Gastrocnemius medialis (tissue), 4 donors: ENCODE results near the gene DLEC1. TPM values are rescaled to one million over a fixed set of nuclear protein-coding genes. Genes with fewer than 3 reads are reported as not detected.

Experiments used
- ATAC-seq, 2 donors: fragments of 150-250 bp; one replicate each; pipeline ENCODE4 v1.9.1; 2016
- DNase-seq, 2 donors: peaks; one replicate each; pipeline ENCODE4 v3.0.0-alpha.2; 2019
- H3K27ac ChIP-seq, 4 donors: fragments of 200-600 bp; sonication (generic); 1 replicate in 1 of 4; 2 replicates in 3 of 4; pipeline ENCODE4 v1.5.1; 2016 to 2018; ENCODE audit warnings: mild to moderate bottlenecking in 2 of 4, moderate library complexity in 1 of 4
- H3K27me3 ChIP-seq, 3 donors: fragments of 200-600 bp; sonication (generic) in 2 of 3; 1 replicate in 1 of 3; 2 replicates in 2 of 3; pipeline versions ENCODE4 v1.5.1 to v1.6.0; 2016 to 2019; ENCODE audit warnings: mild to moderate bottlenecking in 1 of 3, moderate library complexity in 1 of 3
- H3K36me3 ChIP-seq, 2 donors: fragments of 200-600 bp; sonication (generic) in 1 of 2; one replicate each; pipeline ENCODE4 v1.5.1; 2017 to 2018
- H3K4me1 ChIP-seq, 2 donors: fragments of 200-600 bp; sonication (generic) in 1 of 2; one replicate each; pipeline ENCODE4 v1.5.1; 2016 to 2017; ENCODE audit warnings: mild to moderate bottlenecking in 2 of 2
- H3K4me3 ChIP-seq, 4 donors: fragments of 200-600 bp; sonication (generic) in 3 of 4; 1 replicate in 1 of 4; 2 replicates in 3 of 4; pipeline ENCODE4 v1.5.1; 2016 to 2019; ENCODE audit warnings: mild to moderate bottlenecking in 2 of 4
- H3K9me3 ChIP-seq, 3 donors: fragments of 200-600 bp; sonication (generic) in 2 of 3; 1 replicate in 1 of 3; 2 replicates in 2 of 3; pipeline ENCODE4 v1.5.1; 2016 to 2019
- POLR2A ChIP-seq, 2 donors: fragments of 450-650 bp; IDR thresholded peaks; one replicate each; pipeline ENCODE4 v1.6.1; 2017; ENCODE audit warnings: antibody characterized with exemption in 2 of 2, mild to moderate bottlenecking in 2 of 2, moderate library complexity in 2 of 2
- in situ Hi-C, 4 donors: fragments of 200-750 bp; cut with MboI; loops; one replicate each; pipeline versions ENCODE4 v1.15.0 to v1.8.0; 2017; ENCODE audit warnings: low sequenced_read_pairs in 4 of 4
- intact Hi-C: fragments of 100-400 bp; cut with DNase I; formaldehyde crosslinking; loops from one replicate; pipeline ENCODE4 v1.15.1; 2023; ENCODE audit warnings: low total_unique reads
- total RNA-seq, 4 donors: library from RNA; depleted of rRNA; stranded (reverse); fragments of >200 nt; gene quantifications; one replicate each; pipeline versions ENCODE4 v1.1.0 to v1.2.3, GENCODE V29; 2016
- TF ChIP-seq, protein P1 (sequence below), 5 experiments: fragments of 450-650 bp in 3 of 5; fragments of 200-600 bp in 2 of 5; sonication (generic) in 2 of 5; IDR thresholded peaks in 4 of 5; conservative IDR thresholded peaks in 1 of 5; 1 replicate in 4 of 5; 2 replicates in 1 of 5; pipeline ENCODE4 v1.5.1; 2016 to 2019; ENCODE audit warnings: antibody characterized with exemption in 5 of 5, mild to moderate bottlenecking in 3 of 5, moderate library complexity in 3 of 5

DLEC1 gene
- total RNA-seq, 4 donors from 2014 or later, result not detected

DNA sequence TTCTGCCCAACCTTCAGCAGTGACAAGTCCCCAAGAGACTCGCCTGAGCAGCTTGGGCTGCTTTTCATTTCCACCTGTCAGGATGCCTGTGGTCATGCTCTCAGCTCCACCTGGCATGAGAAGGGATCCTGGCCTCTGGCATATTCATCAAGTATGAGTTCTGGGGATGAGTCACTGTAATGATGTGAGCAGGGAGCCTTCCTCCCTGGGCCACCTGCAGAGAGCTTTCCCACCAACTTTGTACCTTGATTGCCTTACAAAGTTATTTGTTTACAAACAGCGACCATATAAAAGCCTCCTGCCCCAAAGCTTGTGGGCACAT, 102.9 kb downstream of the DLEC1 start:
- intact Hi-C loops, result no loop called here
- no peaks in the 10 kb centered on the region for H3K9me3 ChIP-seq
- no peak for ATAC-seq
- in situ Hi-C loops, result loop anchor here in 3 of 4 donors (25.0 kb wide), 1 partner anchor 345 kb away; the partner anchor contains the start of gene EXOG (in 3 of the 3)
- no peak overlapping the region for H3K27ac ChIP-seq
- no peak for DNase-seq
- TF ChIP-seq POLR2A (IDR thresholded peaks at IDR 0.05), result no peak
- TF ChIP-seq, protein P1, sequence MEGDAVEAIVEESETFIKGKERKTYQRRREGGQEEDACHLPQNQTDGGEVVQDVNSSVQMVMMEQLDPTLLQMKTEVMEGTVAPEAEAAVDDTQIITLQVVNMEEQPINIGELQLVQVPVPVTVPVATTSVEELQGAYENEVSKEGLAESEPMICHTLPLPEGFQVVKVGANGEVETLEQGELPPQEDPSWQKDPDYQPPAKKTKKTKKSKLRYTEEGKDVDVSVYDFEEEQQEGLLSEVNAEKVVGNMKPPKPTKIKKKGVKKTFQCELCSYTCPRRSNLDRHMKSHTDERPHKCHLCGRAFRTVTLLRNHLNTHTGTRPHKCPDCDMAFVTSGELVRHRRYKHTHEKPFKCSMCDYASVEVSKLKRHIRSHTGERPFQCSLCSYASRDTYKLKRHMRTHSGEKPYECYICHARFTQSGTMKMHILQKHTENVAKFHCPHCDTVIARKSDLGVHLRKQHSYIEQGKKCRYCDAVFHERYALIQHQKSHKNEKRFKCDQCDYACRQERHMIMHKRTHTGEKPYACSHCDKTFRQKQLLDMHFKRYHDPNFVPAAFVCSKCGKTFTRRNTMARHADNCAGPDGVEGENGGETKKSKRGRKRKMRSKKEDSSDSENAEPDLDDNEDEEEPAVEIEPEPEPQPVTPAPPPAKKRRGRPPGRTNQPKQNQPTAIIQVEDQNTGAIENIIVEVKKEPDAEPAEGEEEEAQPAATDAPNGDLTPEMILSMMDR (IDR thresholded peaks at IDR 0.05 in 4 of 5, conservative IDR thresholded peaks at IDR 0.05 in 1 of 5), result no peak
- peaks cover 8 to 12% of the 10 kb centered on the region in 2 donors for H3K4me1 ChIP-seq
- no peak overlapping the region for H3K4me3 ChIP-seq
- H3K27me3 ChIP-seq, result no peaks in the 10 kb centered on the region
- H3K36me3 ChIP-seq, result peaks cover 0 to 12% of the 10 kb centered on the region in 2 donors

DNA sequence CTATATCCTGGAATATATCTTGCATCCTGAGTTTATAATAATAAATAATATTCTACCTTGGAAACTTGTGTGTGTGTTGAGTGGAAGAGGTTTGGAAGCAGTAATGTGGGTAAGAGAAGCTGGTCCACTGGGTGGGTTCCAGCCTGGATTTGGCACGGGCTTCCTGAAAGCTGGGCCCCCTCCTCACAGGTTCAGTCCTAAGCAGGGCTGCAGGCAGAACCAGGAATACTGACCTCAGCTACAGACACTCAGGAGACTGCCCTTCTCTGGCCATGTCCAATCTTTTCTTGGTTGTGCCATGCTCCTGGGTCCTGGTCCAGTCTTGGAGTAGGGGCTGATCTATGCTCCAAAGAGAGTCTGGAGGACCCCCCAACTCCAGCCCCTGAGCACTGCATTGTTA, 104.0 kb downstream of the DLEC1 start:
- ATAC-seq (no peak), DNase-seq (no peak)
- Histone ChIP-seq H3K9me3 (no peaks in the 10 kb centered on the region), H3K27ac (no peak overlapping the region), H3K36me3 (peaks cover 0 to 12% of the 10 kb centered on the region in 2 donors), H3K27me3 (no peaks in the 10 kb centered on the region), H3K4me1 (peaks cover 4 to 9% of the 10 kb centered on the region in 2 donors), H3K4me3 (no peak overlapping the region)
- TF ChIP-seq, protein P1 (IDR thresholded peaks at IDR 0.05 in 4 of 5, conservative IDR thresholded peaks at IDR 0.05 in 1 of 5), result no peak
- TF ChIP-seq POLR2A (IDR thresholded peaks at IDR 0.05), result no peak
- intact Hi-C loops (no loop called here), in situ Hi-C loops (loop anchor here in 3 of 4 donors (25.0 kb wide), 1 partner anchor 344 kb away; the partner anchor contains the start of gene EXOG (in 3 of the 3))

DNA sequence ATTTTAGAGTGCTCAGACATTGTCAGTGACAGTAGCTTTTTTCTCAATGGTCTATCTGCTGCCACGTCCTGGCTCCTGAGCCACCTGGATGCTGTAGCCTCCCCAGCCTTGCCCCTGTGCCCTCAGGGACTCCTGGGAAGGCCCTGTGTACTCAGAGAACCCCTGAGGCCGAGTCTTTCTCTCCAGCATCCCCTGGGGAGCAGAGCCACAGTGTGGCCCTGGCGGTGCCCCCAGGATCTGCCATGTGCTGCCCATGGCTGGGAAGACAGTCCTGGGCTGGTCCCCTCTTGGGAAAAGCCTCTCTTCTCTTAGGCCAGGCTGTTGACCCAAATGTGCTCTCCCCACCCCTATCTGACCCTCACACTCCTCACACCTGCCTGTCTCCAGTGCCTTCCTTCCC, 104.5 kb downstream of the DLEC1 start:
- intact Hi-C loops (no loop called here), in situ Hi-C loops (loop anchor here in 3 of 4 donors (25.0 kb wide), 1 partner anchor 344 kb away; the partner anchor contains the start of gene EXOG (in 3 of the 3))
- no peak for TF ChIP-seq POLR2A (IDR thresholded peaks at IDR 0.05)
- TF ChIP-seq, protein P1 (IDR thresholded peaks at IDR 0.05 in 4 of 5, conservative IDR thresholded peaks at IDR 0.05 in 1 of 5), result no peak
- H3K4me3 ChIP-seq, result no peak overlapping the region
- peaks cover 0 to 12% of the 10 kb centered on the region in 2 donors for H3K36me3 ChIP-seq
- ATAC-seq, result no peak
- no peak overlapping the region for H3K27ac ChIP-seq
- H3K27me3 ChIP-seq, result no peaks in the 10 kb centered on the region
- peaks cover 0 to 7% of the 10 kb centered on the region in 2 donors for H3K4me1 ChIP-seq
- H3K9me3 ChIP-seq, result no peaks in the 10 kb centered on the region
- DNase-seq, result no peak

DNA sequence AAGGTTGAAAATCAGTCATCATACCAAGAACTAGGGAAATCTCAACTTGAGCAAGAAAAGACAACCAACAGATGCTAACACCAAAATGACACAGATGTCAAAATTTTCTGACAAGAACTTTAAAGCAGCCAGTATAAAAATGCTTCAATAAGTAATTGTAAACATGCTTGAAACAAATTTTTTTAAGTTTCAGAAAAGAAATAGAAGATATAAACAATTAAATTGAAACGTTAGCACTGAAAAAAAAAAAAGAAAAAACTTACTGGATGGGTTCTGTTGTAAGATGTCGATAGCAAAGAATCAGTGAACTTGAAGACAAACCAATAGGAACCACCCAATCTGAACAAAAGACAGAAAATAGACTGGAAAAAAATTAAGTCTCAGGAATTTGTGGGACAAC, 107.5 kb downstream of the DLEC1 start:
- Histone ChIP-seq H3K4me3 (no peak overlapping the region), H3K27ac (no peak overlapping the region), H3K27me3 (no peaks in the 10 kb centered on the region), H3K36me3 (peaks cover 0 to 6% of the 10 kb centered on the region in 2 donors), H3K4me1 (no peaks in the 10 kb centered on the region), H3K9me3 (no peaks in the 10 kb centered on the region)
- DNase-seq, result no peak
- TF ChIP-seq, protein P1 (IDR thresholded peaks at IDR 0.05 in 4 of 5, conservative IDR thresholded peaks at IDR 0.05 in 1 of 5), result no peak
- no peak for TF ChIP-seq POLR2A (IDR thresholded peaks at IDR 0.05)
- in situ Hi-C loops, result loop anchor here in 3 of 4 donors (25.0 kb wide), 1 partner anchor 341 kb away; the partner anchor contains the start of gene EXOG (in 3 of the 3)
- intact Hi-C loops, result no loop called here
- no peak for ATAC-seq

DNA sequence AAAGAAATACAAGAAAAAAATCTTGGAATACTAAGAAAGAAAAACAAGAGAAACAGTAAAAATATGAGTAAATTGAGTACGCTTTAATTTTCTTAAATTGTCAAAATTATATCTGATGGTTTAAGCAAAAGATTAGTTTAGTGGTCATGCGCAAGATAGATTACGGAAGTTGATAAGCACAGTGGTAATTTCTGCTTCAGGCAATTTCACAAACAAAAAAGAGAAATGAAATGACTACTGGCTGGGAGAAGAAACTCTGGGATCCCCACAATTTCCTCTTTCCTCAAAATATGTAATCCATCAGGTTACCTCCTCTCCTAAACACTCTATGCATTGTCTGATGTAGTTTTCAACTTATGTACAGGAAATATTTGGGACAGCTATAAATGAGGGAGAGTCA, 108.4 kb downstream of the DLEC1 start:
- no peak overlapping the region for H3K4me3 ChIP-seq
- no peak for ATAC-seq
- H3K27ac ChIP-seq, result no peak overlapping the region
- no peaks in the 10 kb centered on the region for H3K36me3 ChIP-seq
- no peaks in the 10 kb centered on the region for H3K4me1 ChIP-seq
- in situ Hi-C loops (loop anchor here in 3 of 4 donors (25.0 kb wide), 1 partner anchor 340 kb away; the partner anchor contains the start of gene EXOG (in 3 of the 3)), intact Hi-C loops (no loop called here)
- no peak for DNase-seq
- TF ChIP-seq, protein P1 (IDR thresholded peaks at IDR 0.05 in 4 of 5, conservative IDR thresholded peaks at IDR 0.05 in 1 of 5), result no peak
- TF ChIP-seq POLR2A (IDR thresholded peaks at IDR 0.05), result no peak
- no peaks in the 10 kb centered on the region for H3K27me3 ChIP-seq
- H3K9me3 ChIP-seq, result no peaks in the 10 kb centered on the region
